ENCODE data around the gene UBE4B. TPM values are rescaled to one million over a fixed set of nuclear protein-coding genes. Genes with fewer than 3 reads are reported as not detected.
A peak's percentile ranks its signal among the peaks of the same experiment; 100 is the strongest.

The UBE4B gene
- total RNA-seq, 5 donors from 2014 or later (not counting 1 experiment from before 2014, with no cell fraction given) = 37.5 to 43.1 (median 41.9) TPM

- 96% methylated on average over 10 of the region's 22 CpGs for WGBS (ENCODE audit: insufficient coverage)
- Mint-ChIP-seq H3K4me1 (no peaks in the 10 kb centered on the region), H3K36me3 (peaks cover 46% of the 10 kb centered on the region), H3K4me3 (no peak overlapping the region), H3K27me3 (no peaks in the 10 kb centered on the region), H3K27ac (no peak overlapping the region), H3K9me3 (peaks cover 5 to 11% (median 6%) of the 10 kb centered on the region in 3 donors)
- ATAC-seq (replicated peaks in 1 of 4) = no peak
- Histone ChIP-seq H3K4me3 (ENCODE audit: control insufficient read depth in 1 of 2, extremely low read depth in 1 of 2, low read length in 1 of 2) (no peak overlapping the region), H3K4me1 (ENCODE audit: control insufficient read depth in 1 of 2, extremely low read depth in 1 of 2, insufficient read depth in 2 of 2, low read length in 2 of 2) (no peaks in the 10 kb centered on the region), H3K27me3 (replicated peaks in 1 of 2; ENCODE audit: control insufficient read depth in 2 of 2, extremely low read depth in 1 of 2, insufficient read depth in 2 of 2, low read length in 1 of 2) (no peaks in the 10 kb centered on the region), H3K27ac (ENCODE audit: low read length) (no peak overlapping the region), H3K9me3 (no peaks in the 10 kb centered on the region), H3K36me3 (ENCODE audit: control insufficient read depth in 2 of 2, extremely low read depth in 1 of 2, insufficient read depth in 1 of 2, low read length in 1 of 2) (peaks cover 20 to 37% of the 10 kb centered on the region in 2 donors)
- ChIA-PET CTCF (no interaction called here), POLR2A (no interaction called here)
- no peak for DNase-seq
Observed at GRCh38 chr1:10178597-10179405, 146.0 kb downstream of the UBE4B start.

GRCh38 chr1:10179406-10180091 is 146.8 kb downstream of the UBE4B start:
- no peaks in the 10 kb centered on the region for H3K9me3 ChIP-seq
- H3K4me3 ChIP-seq (ENCODE audit: control insufficient read depth in 1 of 2, extremely low read depth in 1 of 2, low read length in 1 of 2) = no peak overlapping the region
- Mint-ChIP-seq H3K4me1 (no peaks in the 10 kb centered on the region), H3K27ac (no peak overlapping the region), H3K27me3 (no peaks in the 10 kb centered on the region), H3K9me3 (peaks cover 5 to 11% (median 6%) of the 10 kb centered on the region in 3 donors), H3K4me3 (no peak overlapping the region), H3K36me3 (peaks cover 42% of the 10 kb centered on the region)
- H3K36me3 ChIP-seq (ENCODE audit: control insufficient read depth in 2 of 2, extremely low read depth in 1 of 2, insufficient read depth in 1 of 2, low read length in 1 of 2) = peaks cover 18 to 35% of the 10 kb centered on the region in 2 donors
- H3K27me3 ChIP-seq (replicated peaks in 1 of 2; ENCODE audit: control insufficient read depth in 2 of 2, extremely low read depth in 1 of 2, insufficient read depth in 2 of 2, low read length in 1 of 2) = no peaks in the 10 kb centered on the region
- ChIA-PET CTCF (no interaction called here), POLR2A (no interaction called here)
- no peaks in the 10 kb centered on the region for H3K4me1 ChIP-seq (ENCODE audit: control insufficient read depth in 1 of 2, extremely low read depth in 1 of 2, insufficient read depth in 2 of 2, low read length in 2 of 2)
- WGBS (ENCODE audit: insufficient coverage) = 93% methylated on average over 11 of the region's 23 CpGs
- H3K27ac ChIP-seq (ENCODE audit: low read length) = no peak overlapping the region
- no peak for DNase-seq
- no peak for ATAC-seq (replicated peaks in 1 of 4)

- CTCF ChIA-PET = no interaction called here
- WGBS (ENCODE audit: insufficient coverage) = no CpG with 5 or more reads among the region's 7 CpGs
- Mint-ChIP-seq H3K4me1 (no peaks in the 10 kb centered on the region), H3K9me3 (peaks cover 0 to under 1% (median 0%) of the 10 kb centered on the region in 3 donors), H3K36me3 (peaks cover 30% of the 10 kb centered on the region), H3K27me3 (no peaks in the 10 kb centered on the region), H3K27ac (no peak overlapping the region), H3K4me3 (no peak overlapping the region)
- POLR2A ChIA-PET = interaction anchor here in 1 of 2 donors (0.7 kb wide), 1 partner anchor 1603 kb away, joined by 10 read pairs; no protein-coding TSS in a partner anchor
- Histone ChIP-seq H3K27me3 (replicated peaks in 1 of 2; ENCODE audit: control insufficient read depth in 2 of 2, extremely low read depth in 1 of 2, insufficient read depth in 2 of 2, low read length in 1 of 2) (no peaks in the 10 kb centered on the region), H3K9me3 (no peaks in the 10 kb centered on the region), H3K4me1 (ENCODE audit: control insufficient read depth in 1 of 2, extremely low read depth in 1 of 2, insufficient read depth in 2 of 2, low read length in 2 of 2) (no peaks in the 10 kb centered on the region), H3K27ac (ENCODE audit: low read length) (no peak overlapping the region), H3K4me3 (ENCODE audit: control insufficient read depth in 1 of 2, extremely low read depth in 1 of 2, low read length in 1 of 2) (no peak overlapping the region), H3K36me3 (ENCODE audit: control insufficient read depth in 2 of 2, extremely low read depth in 1 of 2, insufficient read depth in 1 of 2, low read length in 1 of 2) (peaks cover 8 to 27% of the 10 kb centered on the region in 2 donors)
- ATAC-seq (replicated peaks in 1 of 4) (no peak), DNase-seq (no peak)
Observed at GRCh38 chr1:10181154-10181553, 148.4 kb downstream of the UBE4B start.

GRCh38 chr1:10185759-10186158 is 153.0 kb downstream of the UBE4B start:
- H3K9me3 ChIP-seq = no peaks in the 10 kb centered on the region
- Mint-ChIP-seq H3K27me3 (no peaks in the 10 kb centered on the region), H3K36me3 (peaks cover 6% of the 10 kb centered on the region), H3K27ac (no peak overlapping the region), H3K4me1 (no peaks in the 10 kb centered on the region), H3K9me3 (peaks cover 0 to 2% (median 0%) of the 10 kb centered on the region in 3 donors), H3K4me3 (no peak overlapping the region)
- ChIA-PET POLR2A (no interaction called here), CTCF (interaction anchor here in 1 of 2 donors (0.6 kb wide), 1 partner anchor 45 kb away, joined by 3 read pairs; no protein-coding TSS in a partner anchor)
- H3K4me3 ChIP-seq (ENCODE audit: control insufficient read depth in 1 of 2, extremely low read depth in 1 of 2, low read length in 1 of 2) = no peak overlapping the region
- no peak overlapping the region for H3K27ac ChIP-seq (ENCODE audit: low read length)
- ATAC-seq (replicated peaks in 1 of 4) (no peak), DNase-seq (no peak)
- peaks cover 0 to under 1% of the 10 kb centered on the region in 2 donors for H3K36me3 ChIP-seq (ENCODE audit: control insufficient read depth in 2 of 2, extremely low read depth in 1 of 2, insufficient read depth in 1 of 2, low read length in 1 of 2)
- WGBS (ENCODE audit: insufficient coverage) = 75% methylated on average over 2 of the region's 2 CpGs
- H3K27me3 ChIP-seq (replicated peaks in 1 of 2; ENCODE audit: control insufficient read depth in 2 of 2, extremely low read depth in 1 of 2, insufficient read depth in 2 of 2, low read length in 1 of 2) = no peaks in the 10 kb centered on the region
- no peaks in the 10 kb centered on the region for H3K4me1 ChIP-seq (ENCODE audit: control insufficient read depth in 1 of 2, extremely low read depth in 1 of 2, insufficient read depth in 2 of 2, low read length in 2 of 2)

GRCh38 chr1:10186331-10187025 is 153.7 kb downstream of the UBE4B start:
- Mint-ChIP-seq H3K4me1 (no peaks in the 10 kb centered on the region), H3K27me3 (no peaks in the 10 kb centered on the region), H3K36me3 (no peaks in the 10 kb centered on the region), H3K27ac (no peak overlapping the region), H3K9me3 (peaks cover 0 to 2% (median 0%) of the 10 kb centered on the region in 3 donors), H3K4me3 (no peak overlapping the region)
- Histone ChIP-seq H3K4me1 (ENCODE audit: control insufficient read depth in 1 of 2, extremely low read depth in 1 of 2, insufficient read depth in 2 of 2, low read length in 2 of 2) (no peaks in the 10 kb centered on the region), H3K36me3 (ENCODE audit: control insufficient read depth in 2 of 2, extremely low read depth in 1 of 2, insufficient read depth in 1 of 2, low read length in 1 of 2) (no peaks in the 10 kb centered on the region), H3K4me3 (ENCODE audit: control insufficient read depth in 1 of 2, extremely low read depth in 1 of 2, low read length in 1 of 2) (no peak overlapping the region), H3K27ac (ENCODE audit: low read length) (no peak overlapping the region), H3K27me3 (replicated peaks in 1 of 2; ENCODE audit: control insufficient read depth in 2 of 2, extremely low read depth in 1 of 2, insufficient read depth in 2 of 2, low read length in 1 of 2) (no peaks in the 10 kb centered on the region), H3K9me3 (no peaks in the 10 kb centered on the region)
- ATAC-seq (replicated peaks in 1 of 4) = peak in 1 of 4 experiments; percentile 40
- DNase-seq = no peak
- POLR2A ChIA-PET = interaction anchor here in 1 of 2 donors (0.7 kb wide), 1 partner anchor 738 kb away, joined by 3 read pairs; no protein-coding TSS in a partner anchor
- CTCF ChIA-PET = interaction anchor here in 1 of 2 donors (0.6 kb wide), 1 partner anchor 44 kb away, joined by 3 read pairs; no protein-coding TSS in a partner anchor
- 94% methylated on average over 5 of the region's 12 CpGs for WGBS (ENCODE audit: insufficient coverage)

GRCh38 chr1:10187026-10187334 is 154.2 kb downstream of the UBE4B start:
- H3K27ac Mint-ChIP-seq = no peak overlapping the region
- POLR2A ChIA-PET = interaction anchor here in 1 of 2 donors (0.6 kb wide), 1 partner anchor 19 kb away, joined by 7 read pairs; no protein-coding TSS in a partner anchor
- no CpG with 5 or more reads among the region's 4 CpGs for WGBS (ENCODE audit: insufficient coverage)

More at GRCh38 chr1:10187026-10187334, 154.2 kb downstream of the UBE4B start:
- H3K27me3 Mint-ChIP-seq = no peaks in the 10 kb centered on the region
- Histone ChIP-seq H3K9me3 (no peaks in the 10 kb centered on the region), H3K4me1 (ENCODE audit: control insufficient read depth in 1 of 2, extremely low read depth in 1 of 2, insufficient read depth in 2 of 2, low read length in 2 of 2) (no peaks in the 10 kb centered on the region), H3K4me3 (ENCODE audit: control insufficient read depth in 1 of 2, extremely low read depth in 1 of 2, low read length in 1 of 2) (no peak overlapping the region), H3K36me3 (ENCODE audit: control insufficient read depth in 2 of 2, extremely low read depth in 1 of 2, insufficient read depth in 1 of 2, low read length in 1 of 2) (no peaks in the 10 kb centered on the region), H3K27ac (ENCODE audit: low read length) (no peak overlapping the region), H3K27me3 (replicated peaks in 1 of 2; ENCODE audit: control insufficient read depth in 2 of 2, extremely low read depth in 1 of 2, insufficient read depth in 2 of 2, low read length in 1 of 2) (no peaks in the 10 kb centered on the region)
- peaks cover 0 to 2% (median 0%) of the 10 kb centered on the region in 3 donors for H3K9me3 Mint-ChIP-seq
- no peaks in the 10 kb centered on the region for H3K36me3 Mint-ChIP-seq
- H3K4me1 Mint-ChIP-seq = no peaks in the 10 kb centered on the region
- no peak for DNase-seq
- CTCF ChIA-PET = no interaction called here
- ATAC-seq (replicated peaks in 1 of 4) = peak in 1 of 4 experiments; percentile 35
- no peak overlapping the region for H3K4me3 Mint-ChIP-seq
